Activated gamma-delta T cell treated with anti-CD3 and anti-CD28 coated beads, Interleukin-2, amount 50 U/mL, for 16 hours (primary cell): Measurements from ENCODE around the gene USH1C.

Experiments
- DNase-seq: peaks from one replicate; pipeline ENCODE4 v3.0.0-alpha.2; 2020; ENCODE audit warnings: low read depth

Gene USH1C

GRCh38 chr11:17544181-17544622 is at the start of gene USH1C:
Gene USH1C, minus strand, starts transcription at chr11:17544416. Its CDS starts 109 bp downstream, at chr11:17544307.
- DNase-seq, result no peak

- DNase-seq, result no peak
Observed at GRCh38 chr11:17593466-17594245, 49.4 kb upstream of the USH1C start.

- no peak for DNase-seq
Observed at GRCh38 chr11:17591293-17591692, 47.1 kb upstream of the USH1C start.

GRCh38 chr11:17590463-17590862 is 46.2 kb upstream of the USH1C start:
- DNase-seq, result no peak

- DNase-seq, result no peak
Observed at GRCh38 chr11:17588721-17589120, 44.5 kb upstream of the USH1C start.

GRCh38 chr11:17588166-17588565 is 44.0 kb upstream of the USH1C start:
- no peak for DNase-seq

- DNase-seq, result no peak
Observed at GRCh38 chr11:17585911-17586695, 41.9 kb upstream of the USH1C start.

GRCh38 chr11:17581732-17582053 is 37.5 kb upstream of the USH1C start:
- no peak for DNase-seq

GRCh38 chr11:17581036-17581731 is 37.0 kb upstream of the USH1C start:
- no peak for DNase-seq

GRCh38 chr11:17580271-17580670 is 36.1 kb upstream of the USH1C start:
- DNase-seq, result no peak

- DNase-seq, result no peak
Observed at GRCh38 chr11:17579451-17579850, 35.2 kb upstream of the USH1C start.

- no peak for DNase-seq
Observed at GRCh38 chr11:17578958-17579357, 34.7 kb upstream of the USH1C start.

- DNase-seq, result no peak
Observed at GRCh38 chr11:17578296-17578695, 34.1 kb upstream of the USH1C start.

GRCh38 chr11:17575431-17576425 is 31.5 kb upstream of the USH1C start:
- DNase-seq, result no peak

GRCh38 chr11:17574141-17575091 is 30.2 kb upstream of the USH1C start:
- no peak for DNase-seq

GRCh38 chr11:17573526-17573925 is 29.3 kb upstream of the USH1C start:
- no peak for DNase-seq

- DNase-seq, result no peak
Observed at GRCh38 chr11:17572791-17573460, 28.7 kb upstream of the USH1C start.

- DNase-seq, result no peak
Observed at GRCh38 chr11:17572359-17572690, 28.1 kb upstream of the USH1C start.

- DNase-seq, result no peak
Observed at GRCh38 chr11:17571431-17572358, 27.5 kb upstream of the USH1C start.
